HepG2 (cell line): ENCODE measurements around the gene TMEM125. TPM values are rescaled to one million over a fixed set of nuclear protein-coding genes. Genes with fewer than 3 reads are reported as not detected.

Experiments
- CENPBD1 ChIP-seq: sonication (generic); formaldehyde crosslinking; IDR thresholded peaks from 2 replicates; pipeline ENCODE4 v1.8.0; 2022; ENCODE audit warnings: missing genetic modification reagents, low read depth, mild to moderate bottlenecking, borderline replicate concordance
- EHMT2 ChIP-seq: fragments of 200-600 bp; sonication (generic); IDR thresholded peaks from 2 replicates; pipeline ENCODE4 v1.7.0; 2017; ENCODE audit warnings: antibody characterized with exemption, low read depth, low read length, borderline replicate concordance
- FOXM1 ChIP-seq: sonication (generic); formaldehyde crosslinking; IDR thresholded peaks from 2 replicates; pipeline ENCODE4 v1.5.0; 2020; ENCODE audit warnings: missing genetic modification reagents
- HMG20B ChIP-seq: conservative IDR thresholded peaks from 2 replicates; pipeline ENCODE4 v1.6.1; 2016; ENCODE audit warnings: missing genetic modification reagents, missing compliant biosample characterization
- HNRNPK ChIP-seq: fragments of 200-400 bp; formaldehyde crosslinking; IDR thresholded peaks from 2 replicates; pipeline ENCODE4 v1.6.1; 2018; ENCODE audit warnings: low read length, low read depth, moderate library complexity, mild to moderate bottlenecking; ENCODE audit not compliant: poor library complexity, severe bottlenecking
- HNRNPL ChIP-seq: fragments of 200-400 bp; formaldehyde crosslinking; IDR thresholded peaks from 2 replicates; pipeline ENCODE4 v1.6.1; 2017; ENCODE audit warnings: mild to moderate bottlenecking, low read depth, low read length
- KLF11 ChIP-seq: IDR thresholded peaks from 2 replicates; pipeline ENCODE4 v1.6.1; 2016; ENCODE audit warnings: missing compliant biosample characterization
- PRPF4 ChIP-seq: fragments of 200-400 bp; formaldehyde crosslinking; IDR thresholded peaks from 2 replicates; pipeline ENCODE4 v1.6.1; 2016; ENCODE audit warnings: low read length, low read depth; ENCODE audit not compliant: poor library complexity, severe bottlenecking
- PTBP1 ChIP-seq: fragments of 200-400 bp; formaldehyde crosslinking; IDR thresholded peaks from 2 replicates; pipeline ENCODE4 v1.6.1; 2018; ENCODE audit warnings: low read length, low read depth; ENCODE audit not compliant: poor library complexity, severe bottlenecking
- RBM39 ChIP-seq: fragments of 200-400 bp; formaldehyde crosslinking; IDR thresholded peaks from one replicate; pipeline ENCODE4 v1.6.1; 2018; ENCODE audit warnings: antibody characterized with exemption, mild to moderate bottlenecking, low read depth, low read length; ENCODE audit not compliant: poor library complexity, severe bottlenecking
- TFAP4 ChIP-seq: sonication (generic); IDR thresholded peaks from 2 replicates; pipeline ENCODE4 v1.6.1; 2016; ENCODE audit warnings: low read depth, borderline replicate concordance
- THYN1 ChIP-seq: sonication (generic); formaldehyde crosslinking; IDR thresholded peaks from 2 replicates; pipeline ENCODE4 v1.8.1; 2023; ENCODE audit warnings: low read depth, mild to moderate bottlenecking, moderate library complexity, missing genetic modification reagents, borderline replicate concordance
- WIZ ChIP-seq: sonication (generic); formaldehyde crosslinking; IDR thresholded peaks from 2 replicates; pipeline ENCODE4 v1.5.1; 2020; ENCODE audit warnings: mild to moderate bottlenecking, missing genetic modification reagents
- ZFP36 ChIP-seq: fragments of 150-350 bp; IDR thresholded peaks from 2 replicates; pipeline ENCODE4 v1.6.1; 2018; ENCODE audit warnings: borderline replicate concordance, low read length, low read depth; ENCODE audit not compliant: partially characterized antibody
- ZFP36L1 ChIP-seq: sonication (generic); formaldehyde crosslinking; IDR thresholded peaks from 2 replicates; pipeline ENCODE4 v1.8.0; 2022; ENCODE audit warnings: mild to moderate bottlenecking, missing genetic modification reagents, moderate library complexity
- ZIK1 ChIP-seq: sonication (generic); formaldehyde crosslinking; IDR thresholded peaks from 2 replicates; pipeline ENCODE4 v1.5.0; 2020; ENCODE audit warnings: mild to moderate bottlenecking, low read depth, missing genetic modification reagents, borderline replicate concordance
- ZNF251 ChIP-seq: sonication (generic); formaldehyde crosslinking; IDR thresholded peaks from 2 replicates; pipeline ENCODE4 v1.9.0; 2021; ENCODE audit warnings: mild to moderate bottlenecking, missing genetic modification reagents
- ZNF34 ChIP-seq: sonication (generic); formaldehyde crosslinking; IDR thresholded peaks from 2 replicates; pipeline ENCODE4 v1.4.0; 2020; ENCODE audit warnings: mild to moderate bottlenecking, missing genetic modification reagents, borderline replicate concordance
- ZNF678 ChIP-seq: sonication (generic); formaldehyde crosslinking; IDR thresholded peaks from 2 replicates; pipeline ENCODE4 v1.4.0; 2020; ENCODE audit warnings: mild to moderate bottlenecking, missing genetic modification reagents
- ZNF788 ChIP-seq: sonication (generic); formaldehyde crosslinking; IDR thresholded peaks from 2 replicates; pipeline ENCODE4 v1.5.0; 2020; ENCODE audit warnings: mild to moderate bottlenecking, missing genetic modification reagents, borderline replicate concordance
- polyA plus RNA-seq, 8 experiments: library from polyadenylated mRNA; depleted of rRNA in 3 of 8; stranded (reverse) in 7 of 8; unstranded in 1 of 8; fragments of >200 nt; fragmentation: Illumina TruSeq in 4 of 8; extraction: Trizol in 4 of 8; gene quantifications; 2 replicates each; pipeline versions ENCODE4 v1.2.1 to v1.2.3, GENCODE V29; 2011 to 2016; ENCODE audit warnings: low read depth in 4 of 8, missing spikeins in 1 of 8, mixed read lengths in 1 of 8; ENCODE audit not compliant: insufficient read depth in 1 of 8
- total RNA-seq, 5 experiments: library from RNA; depleted of rRNA; stranded (reverse); fragments of >200 nt; fragmentation: Illumina TruSeq; extraction: Trizol; gene quantifications; 2 replicates each; pipeline ENCODE4 v1.2.3, GENCODE V29; 2016; ENCODE audit warnings: low read depth in 1 of 5
- TF ChIP-seq, protein P1 (sequence below): sonication (generic); formaldehyde crosslinking; IDR thresholded peaks from 2 replicates; pipeline ENCODE4 v1.8.0; 2022; ENCODE audit warnings: mild to moderate bottlenecking, missing genetic modification reagents
- TF ChIP-seq, protein P2 (sequence below): sonication (generic); formaldehyde crosslinking; IDR thresholded peaks from 2 replicates; pipeline ENCODE4 v1.5.0; 2020; ENCODE audit warnings: missing genetic modification reagents, mild to moderate bottlenecking, borderline replicate concordance
- TF ChIP-seq, protein P3 (sequence below): sonication (generic); formaldehyde crosslinking; IDR thresholded peaks from 2 replicates; pipeline ENCODE4 v1.4.0; 2020; ENCODE audit warnings: mild to moderate bottlenecking, low read depth, missing genetic modification reagents
- TF ChIP-seq, protein P4 (sequence below): IDR thresholded peaks from 2 replicates; pipeline ENCODE4 v1.6.1; 2018; ENCODE audit warnings: missing genetic modification reagents, mild to moderate bottlenecking, missing compliant biosample characterization

Gene TMEM125
- total and polyA plus RNA-seq, 2 of the 13 experiments (the other 11 are each of a cell fraction or from before 2014, with no cell fraction given): 0.03 TPM; not detected in 1

GRCh38 chr1:43276673-43277072 lies 6.9 kb downstream of the TMEM125 start (continued):
- TF ChIP-seq, protein P1, sequence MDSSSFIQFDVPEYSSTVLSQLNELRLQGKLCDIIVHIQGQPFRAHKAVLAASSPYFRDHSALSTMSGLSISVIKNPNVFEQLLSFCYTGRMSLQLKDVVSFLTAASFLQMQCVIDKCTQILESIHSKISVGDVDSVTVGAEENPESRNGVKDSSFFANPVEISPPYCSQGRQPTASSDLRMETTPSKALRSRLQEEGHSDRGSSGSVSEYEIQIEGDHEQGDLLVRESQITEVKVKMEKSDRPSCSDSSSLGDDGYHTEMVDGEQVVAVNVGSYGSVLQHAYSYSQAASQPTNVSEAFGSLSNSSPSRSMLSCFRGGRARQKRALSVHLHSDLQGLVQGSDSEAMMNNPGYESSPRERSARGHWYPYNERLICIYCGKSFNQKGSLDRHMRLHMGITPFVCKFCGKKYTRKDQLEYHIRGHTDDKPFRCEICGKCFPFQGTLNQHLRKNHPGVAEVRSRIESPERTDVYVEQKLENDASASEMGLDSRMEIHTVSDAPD (CRISPR knock-in tag): no peak
- TF ChIP-seq ZFP36L1: no peak
- TF ChIP-seq, protein P2, sequence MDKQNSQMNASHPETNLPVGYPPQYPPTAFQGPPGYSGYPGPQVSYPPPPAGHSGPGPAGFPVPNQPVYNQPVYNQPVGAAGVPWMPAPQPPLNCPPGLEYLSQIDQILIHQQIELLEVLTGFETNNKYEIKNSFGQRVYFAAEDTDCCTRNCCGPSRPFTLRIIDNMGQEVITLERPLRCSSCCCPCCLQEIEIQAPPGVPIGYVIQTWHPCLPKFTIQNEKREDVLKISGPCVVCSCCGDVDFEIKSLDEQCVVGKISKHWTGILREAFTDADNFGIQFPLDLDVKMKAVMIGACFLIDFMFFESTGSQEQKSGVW: no peak
- TF ChIP-seq ZNF34: no peak
- no peak for TF ChIP-seq RBM39
- TF ChIP-seq ZNF788 (CRISPR knock-in tag): 0 out of 2 replicates have a peak, but pooled peaks have one; percentile 16
- TF ChIP-seq CENPBD1: no peak
- TF ChIP-seq HNRNPK: peak; percentile 25
- TF ChIP-seq ZIK1 (CRISPR knock-in tag): no peak
- TF ChIP-seq EHMT2: no peak
- TF ChIP-seq HNRNPL: no peak
- TF ChIP-seq ZFP36: no peak
- TF ChIP-seq THYN1 (CRISPR knock-in tag): no peak
- no peak for TF ChIP-seq HMG20B (CRISPR knock-in tag)
- TF ChIP-seq FOXM1 (CRISPR knock-in tag): no peak
- TF ChIP-seq, protein P3, sequence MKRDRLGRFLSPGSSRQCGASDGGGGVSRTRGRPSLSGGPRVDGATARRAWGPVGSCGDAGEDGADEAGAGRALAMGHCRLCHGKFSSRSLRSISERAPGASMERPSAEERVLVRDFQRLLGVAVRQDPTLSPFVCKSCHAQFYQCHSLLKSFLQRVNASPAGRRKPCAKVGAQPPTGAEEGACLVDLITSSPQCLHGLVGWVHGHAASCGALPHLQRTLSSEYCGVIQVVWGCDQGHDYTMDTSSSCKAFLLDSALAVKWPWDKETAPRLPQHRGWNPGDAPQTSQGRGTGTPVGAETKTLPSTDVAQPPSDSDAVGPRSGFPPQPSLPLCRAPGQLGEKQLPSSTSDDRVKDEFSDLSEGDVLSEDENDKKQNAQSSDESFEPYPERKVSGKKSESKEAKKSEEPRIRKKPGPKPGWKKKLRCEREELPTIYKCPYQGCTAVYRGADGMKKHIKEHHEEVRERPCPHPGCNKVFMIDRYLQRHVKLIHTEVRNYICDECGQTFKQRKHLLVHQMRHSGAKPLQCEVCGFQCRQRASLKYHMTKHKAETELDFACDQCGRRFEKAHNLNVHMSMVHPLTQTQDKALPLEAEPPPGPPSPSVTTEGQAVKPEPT: no peak
- TF ChIP-seq, protein P4, sequence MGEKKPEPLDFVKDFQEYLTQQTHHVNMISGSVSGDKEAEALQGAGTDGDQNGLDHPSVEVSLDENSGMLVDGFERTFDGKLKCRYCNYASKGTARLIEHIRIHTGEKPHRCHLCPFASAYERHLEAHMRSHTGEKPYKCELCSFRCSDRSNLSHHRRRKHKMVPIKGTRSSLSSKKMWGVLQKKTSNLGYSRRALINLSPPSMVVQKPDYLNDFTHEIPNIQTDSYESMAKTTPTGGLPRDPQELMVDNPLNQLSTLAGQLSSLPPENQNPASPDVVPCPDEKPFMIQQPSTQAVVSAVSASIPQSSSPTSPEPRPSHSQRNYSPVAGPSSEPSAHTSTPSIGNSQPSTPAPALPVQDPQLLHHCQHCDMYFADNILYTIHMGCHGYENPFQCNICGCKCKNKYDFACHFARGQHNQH (CRISPR knock-in tag): no peak
- no peak for TF ChIP-seq KLF11 (CRISPR knock-in tag)
- TF ChIP-seq TFAP4: no peak
- no peak for TF ChIP-seq WIZ (CRISPR knock-in tag)
- TF ChIP-seq ZNF251 (CRISPR knock-in tag): no peak
- TF ChIP-seq ZNF678 (CRISPR knock-in tag): no peak
- TF ChIP-seq PTBP1: no peak
- no peak for TF ChIP-seq PRPF4
